ENCODE results near the gene SORL1.

The SORL1 gene

DNA sequence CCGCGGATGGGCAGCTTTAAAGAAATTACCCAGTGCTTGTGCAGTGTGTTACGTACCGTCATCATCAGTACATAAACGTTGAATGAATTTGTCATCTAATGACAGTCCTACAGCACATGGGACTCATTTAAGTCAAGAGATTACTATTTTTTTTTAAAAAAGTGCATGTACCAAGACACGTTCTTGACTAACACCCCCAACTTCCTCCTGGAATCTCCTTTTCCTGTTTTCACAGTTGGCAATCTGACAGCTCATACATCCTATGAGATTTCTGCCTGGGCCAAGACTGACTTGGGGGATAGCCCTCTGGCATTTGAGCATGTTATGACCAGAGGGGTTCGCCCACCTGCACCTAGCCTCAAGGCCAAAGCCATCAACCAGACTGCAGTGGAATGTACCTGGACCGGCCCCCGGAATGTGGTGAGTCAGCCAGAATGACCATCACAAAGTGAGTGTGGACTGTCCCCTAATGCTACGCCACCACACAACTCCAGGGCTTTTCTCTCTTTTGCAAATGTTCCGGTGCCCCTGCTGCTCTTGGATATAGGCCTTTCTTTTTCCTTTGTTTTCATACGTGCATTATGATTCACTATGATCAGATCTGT, 162.6 kb downstream of the SORL1 start:
- no peak for DNase-seq (ENCODE audit: low read depth)
- TF ChIP-seq, protein P1, sequence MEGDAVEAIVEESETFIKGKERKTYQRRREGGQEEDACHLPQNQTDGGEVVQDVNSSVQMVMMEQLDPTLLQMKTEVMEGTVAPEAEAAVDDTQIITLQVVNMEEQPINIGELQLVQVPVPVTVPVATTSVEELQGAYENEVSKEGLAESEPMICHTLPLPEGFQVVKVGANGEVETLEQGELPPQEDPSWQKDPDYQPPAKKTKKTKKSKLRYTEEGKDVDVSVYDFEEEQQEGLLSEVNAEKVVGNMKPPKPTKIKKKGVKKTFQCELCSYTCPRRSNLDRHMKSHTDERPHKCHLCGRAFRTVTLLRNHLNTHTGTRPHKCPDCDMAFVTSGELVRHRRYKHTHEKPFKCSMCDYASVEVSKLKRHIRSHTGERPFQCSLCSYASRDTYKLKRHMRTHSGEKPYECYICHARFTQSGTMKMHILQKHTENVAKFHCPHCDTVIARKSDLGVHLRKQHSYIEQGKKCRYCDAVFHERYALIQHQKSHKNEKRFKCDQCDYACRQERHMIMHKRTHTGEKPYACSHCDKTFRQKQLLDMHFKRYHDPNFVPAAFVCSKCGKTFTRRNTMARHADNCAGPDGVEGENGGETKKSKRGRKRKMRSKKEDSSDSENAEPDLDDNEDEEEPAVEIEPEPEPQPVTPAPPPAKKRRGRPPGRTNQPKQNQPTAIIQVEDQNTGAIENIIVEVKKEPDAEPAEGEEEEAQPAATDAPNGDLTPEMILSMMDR (conservative IDR thresholded peaks at IDR 0.05; ENCODE audit: low read depth, low read length), result no peak
- H3K4me3 ChIP-seq (ENCODE audit: low read depth, low read length), result no peak overlapping the region

DNA sequence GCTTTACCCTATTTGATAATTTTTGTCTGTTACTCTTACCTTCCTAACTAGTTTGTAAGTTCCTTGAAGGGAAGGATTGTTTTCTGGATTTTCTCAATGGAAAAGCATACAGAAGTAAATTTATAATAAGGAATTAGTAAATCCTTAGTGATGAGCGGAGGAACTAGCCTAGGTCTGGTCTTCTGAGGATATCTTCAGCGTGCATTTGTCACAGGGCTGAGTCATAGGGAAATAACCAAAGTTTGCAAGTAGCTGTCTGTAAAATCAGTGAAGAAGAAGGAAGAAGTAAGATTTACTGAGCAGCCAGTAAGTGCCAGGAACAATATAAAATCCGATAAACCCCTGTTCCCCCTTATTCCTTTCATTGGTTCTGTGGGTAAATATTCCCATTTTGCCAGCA, 163.4 kb downstream of the SORL1 start:
- H3K4me3 ChIP-seq (ENCODE audit: low read depth, low read length), result no peak overlapping the region
- TF ChIP-seq, protein P1 (conservative IDR thresholded peaks at IDR 0.05; ENCODE audit: low read depth, low read length), result no peak
- peak; percentile 38 for DNase-seq (ENCODE audit: low read depth)

DNA sequence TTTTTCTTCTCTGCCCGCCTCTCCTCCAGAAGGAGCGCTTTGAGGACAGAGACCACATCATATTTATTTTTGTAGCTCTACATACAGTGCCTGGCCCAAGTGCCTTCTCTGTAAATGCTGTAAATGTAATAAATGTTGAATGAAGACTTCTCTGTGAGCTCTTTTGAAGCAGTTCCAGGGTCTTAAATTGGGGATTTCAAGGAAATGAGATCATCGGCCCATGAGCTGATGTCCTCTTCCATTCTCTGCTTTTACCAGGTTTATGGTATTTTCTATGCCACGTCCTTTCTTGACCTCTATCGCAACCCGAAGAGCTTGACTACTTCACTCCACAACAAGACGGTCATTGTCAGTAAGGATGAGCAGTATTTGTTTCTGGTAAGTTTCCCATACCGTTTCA, 166.4 kb downstream of the SORL1 start:
- DNase-seq (ENCODE audit: low read depth), result no peak

DNA sequence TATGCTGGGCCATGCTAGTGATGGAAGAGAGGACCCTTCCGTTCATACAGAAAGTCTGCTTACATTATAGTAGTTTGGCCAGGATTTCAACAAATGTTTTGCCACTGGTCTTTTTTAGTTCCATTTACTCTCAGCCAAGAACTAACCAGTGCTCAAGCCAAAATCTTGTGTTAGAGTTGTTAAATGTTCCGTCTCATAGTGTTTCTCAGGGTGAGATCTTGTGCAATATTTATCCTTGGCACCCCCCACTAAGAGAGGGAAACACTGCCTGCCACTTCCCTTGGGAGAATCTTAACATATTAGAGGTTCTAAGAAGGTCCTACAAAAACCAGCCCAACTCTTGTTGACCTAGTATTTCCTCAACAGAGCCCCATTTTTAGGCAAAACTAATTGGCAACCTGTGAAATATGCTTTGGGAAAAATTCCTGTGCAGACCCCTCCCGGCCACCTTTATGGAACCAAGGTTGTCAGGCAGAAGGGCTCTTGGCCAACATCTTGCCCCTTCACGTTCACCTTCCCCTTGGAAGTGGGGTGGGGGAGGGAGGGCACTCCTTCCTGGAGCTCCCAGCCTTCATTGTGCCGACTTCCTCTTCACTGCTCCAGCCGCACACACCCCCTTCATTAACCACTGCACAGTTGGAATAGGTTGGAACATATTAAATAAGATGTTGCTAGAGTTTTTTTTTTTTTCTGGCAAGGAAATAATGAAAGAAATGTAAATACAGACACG, 173.8 kb downstream of the SORL1 start:
- H3K4me3 ChIP-seq (ENCODE audit: low read depth, low read length), result no peak overlapping the region
- peak; percentile 55 for DNase-seq (ENCODE audit: low read depth)
- TF ChIP-seq, protein P1 (conservative IDR thresholded peaks at IDR 0.05; ENCODE audit: low read depth, low read length), result no peak

More for the DNA sequence above, 166.4 kb downstream of the SORL1 start:
- no peak overlapping the region for H3K4me3 ChIP-seq (ENCODE audit: low read depth, low read length)
- TF ChIP-seq, protein P1 (conservative IDR thresholded peaks at IDR 0.05; ENCODE audit: low read depth, low read length), result no peak

DNA sequence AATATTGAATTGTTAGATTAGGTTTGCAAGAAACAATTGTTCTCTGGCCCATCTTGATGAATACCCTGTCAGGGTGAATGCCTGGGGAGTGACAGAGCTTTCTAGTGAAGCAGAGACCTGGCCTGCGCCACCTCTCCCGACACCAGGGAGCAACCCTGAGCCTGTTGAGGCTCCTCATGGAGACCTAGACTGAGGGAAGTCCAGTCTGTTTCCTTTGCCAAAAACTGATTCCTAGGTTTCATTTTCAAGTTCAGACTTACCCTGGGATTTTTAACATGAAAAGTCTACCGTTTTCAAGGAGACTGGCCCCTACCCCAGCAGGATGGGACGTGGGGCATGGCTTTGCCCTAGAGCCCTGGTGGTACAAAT, 174.4 kb downstream of the SORL1 start:
- no peak overlapping the region for H3K4me3 ChIP-seq (ENCODE audit: low read depth, low read length)
- no peak for DNase-seq (ENCODE audit: low read depth)
- TF ChIP-seq, protein P1 (conservative IDR thresholded peaks at IDR 0.05; ENCODE audit: low read depth, low read length), result no peak

DNA sequence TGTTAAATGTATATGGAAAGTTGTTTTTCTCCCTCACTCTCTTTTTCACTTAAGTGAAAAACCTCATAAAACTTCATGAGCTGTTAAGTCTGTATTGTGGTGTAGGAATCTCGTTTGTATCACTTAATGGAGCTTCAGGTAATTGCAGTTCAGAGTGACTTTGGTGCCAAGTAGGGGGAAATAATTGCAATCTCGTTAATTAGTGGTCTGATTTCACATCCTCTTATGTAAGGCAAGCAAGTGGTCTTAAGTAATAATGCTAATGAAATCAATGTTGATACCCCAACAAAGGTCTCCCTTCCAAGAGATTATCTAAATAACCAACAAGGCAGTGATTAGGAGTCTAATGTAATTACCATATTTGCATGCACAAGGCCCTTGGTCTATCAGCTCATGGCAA, 174.9 kb downstream of the SORL1 start:
- TF ChIP-seq, protein P1 (conservative IDR thresholded peaks at IDR 0.05; ENCODE audit: low read depth, low read length), result no peak
- DNase-seq (ENCODE audit: low read depth), result no peak
- no peak overlapping the region for H3K4me3 ChIP-seq (ENCODE audit: low read depth, low read length)

DNA sequence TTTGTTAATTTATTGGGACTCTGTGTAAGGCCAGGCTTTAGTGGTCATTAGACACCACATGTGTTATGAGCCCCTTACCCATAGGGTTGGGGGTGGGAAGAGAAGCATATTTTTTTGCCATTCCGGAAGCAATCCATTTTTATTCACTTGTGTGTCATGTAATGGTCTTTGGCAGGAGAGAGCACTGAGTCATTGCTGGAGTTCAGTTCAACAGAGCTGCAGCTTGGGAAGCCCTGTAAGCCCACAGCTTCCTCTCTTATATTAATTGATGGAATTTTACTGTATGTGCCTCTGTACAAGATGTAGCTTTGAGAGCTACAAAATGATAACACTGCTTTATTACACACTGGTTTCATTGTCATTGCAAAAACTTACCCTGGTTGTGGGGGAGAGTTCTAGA, 177.9 kb downstream of the SORL1 start:
- H3K4me3 ChIP-seq (ENCODE audit: low read depth, low read length), result no peak overlapping the region
- TF ChIP-seq, protein P1 (conservative IDR thresholded peaks at IDR 0.05; ENCODE audit: low read depth, low read length), result no peak
- peak; percentile 87 for DNase-seq (ENCODE audit: low read depth)
